ENCODE data around the gene TEP1. TPM values are rescaled to one million over a fixed set of nuclear protein-coding genes. Genes with fewer than 3 reads are reported as not detected.

Gene TEP1
- total RNA-seq, 2 experiments from 2014 or later = 14.3 to 17.4 TPM

GRCh38 chr14:20328705-20329104 lies 84.6 kb downstream of the TEP1 start:
- peaks cover 7% of the 10 kb centered on the region for H3K4me1 ChIP-seq (ENCODE audit: insufficient read depth, low read length)
- peaks cover 14% of the 10 kb centered on the region for H3K36me3 ChIP-seq (ENCODE audit: insufficient read depth, low read length)
- H3K27me3 ChIP-seq (ENCODE audit: control insufficient read depth in 1 of 2, insufficient read depth in 2 of 2, low read length in 2 of 2) = no peaks in the 10 kb centered on the region
- Mint-ChIP-seq H3K27me3 (no peaks in the 10 kb centered on the region), H3K4me3 (no peak overlapping the region), H3K9me3 (no peaks in the 10 kb centered on the region), H3K4me1 (ENCODE audit: low read depth) (peaks cover 45% of the 10 kb centered on the region), H3K27ac (no peak overlapping the region), H3K36me3 (ENCODE audit: low read depth) (peaks cover 28% of the 10 kb centered on the region)
- H3K4me3 ChIP-seq (ENCODE audit: low read length) = no peak overlapping the region
- CTCF ChIA-PET = interaction anchor here (0.9 to 3.0 kb wide), 8 partner anchors 14 to 362 kb away, joined by 3 to 34 read pairs (median 8); partner anchors contain the start of genes PARP2 and TTC5
- DNase-seq (no peak), ATAC-seq (ENCODE audit: poor library complexity) (no peak)
- POLR2A ChIA-PET = interaction anchor here (0.6 to 3.7 kb wide), 6 partner anchors 15 to 354 kb away, joined by 3 to 29 read pairs (median 6); partner anchors contain the start of gene PARP2
- no peak for TF ChIP-seq CTCF (IDR thresholded peaks at IDR 0.05)
- H3K27ac ChIP-seq (ENCODE audit: low read depth in 1 of 2, low read length in 2 of 2) = no peak overlapping the region
- H3K9me3 ChIP-seq (ENCODE audit: control insufficient read depth in 1 of 2, insufficient read depth in 1 of 2, low read length in 2 of 2) = no peaks in the 10 kb centered on the region
- intact Hi-C loops (cut with DNase I, micrococcal nuclease) = loop anchor here in 1 of 2 experiments (5.0 to 10.0 kb wide), 2 partner anchors 204 to 546 kb away; no protein-coding TSS in a partner anchor

GRCh38 chr14:20327005-20327869 lies 86.1 kb downstream of the TEP1 start:
- Mint-ChIP-seq H3K9me3 (no peaks in the 10 kb centered on the region), H3K36me3 (ENCODE audit: low read depth) (peaks cover 30% of the 10 kb centered on the region), H3K27ac (peak overlapping the region; percentile 80), H3K4me3 (peak overlapping the region; percentile 31), H3K27me3 (no peaks in the 10 kb centered on the region), H3K4me1 (ENCODE audit: low read depth) (peaks cover 30% of the 10 kb centered on the region)
- ChIA-PET POLR2A (interaction anchor here (1.0 to 3.7 kb wide), 7 partner anchors 16 to 356 kb away, joined by 3 to 29 read pairs (median 5); partner anchors contain the start of gene PARP2), CTCF (interaction anchor here (0.5 to 3.0 kb wide), 14 partner anchors 11 to 644 kb away, joined by 3 to 34 read pairs (median 4); partner anchors contain the start of genes PARP2 and RNASE4)
- intact Hi-C loops (cut with DNase I, micrococcal nuclease) = loop anchor here (1.0 to 10.0 kb wide), 6 partner anchors 16 to 548 kb away; partner anchors contain the start of genes PARP2 (in 1 of the 2) and TEP1 (in 1 of the 2)
- Histone ChIP-seq H3K36me3 (ENCODE audit: insufficient read depth, low read length) (peaks cover 17% of the 10 kb centered on the region), H3K4me3 (ENCODE audit: low read length) (no peak overlapping the region), H3K4me1 (ENCODE audit: insufficient read depth, low read length) (no peaks in the 10 kb centered on the region), H3K9me3 (ENCODE audit: control insufficient read depth in 1 of 2, insufficient read depth in 1 of 2, low read length in 2 of 2) (no peaks in the 10 kb centered on the region), H3K27me3 (ENCODE audit: control insufficient read depth in 1 of 2, insufficient read depth in 2 of 2, low read length in 2 of 2) (no peaks in the 10 kb centered on the region), H3K27ac (ENCODE audit: low read depth in 1 of 2, low read length in 2 of 2) (peak overlapping the region in 1 of 2 donors; percentile 35)
- peak; percentile 72 for ATAC-seq (ENCODE audit: poor library complexity)
- peak in 5 of 14 experiments; percentile 14 to 84 (median 79) for DNase-seq
- TF ChIP-seq CTCF (IDR thresholded peaks at IDR 0.05) = peak; percentile 87

GRCh38 chr14:20317720-20318119 lies 95.6 kb downstream of the TEP1 start:
- Mint-ChIP-seq H3K9me3 (no peaks in the 10 kb centered on the region), H3K4me3 (no peak overlapping the region), H3K36me3 (ENCODE audit: low read depth) (peaks cover 71% of the 10 kb centered on the region), H3K27ac (no peak overlapping the region), H3K4me1 (ENCODE audit: low read depth) (no peaks in the 10 kb centered on the region), H3K27me3 (no peaks in the 10 kb centered on the region)
- ChIA-PET CTCF (interaction anchor here (0.5 kb wide), 1 partner anchor 613 kb away, joined by 3 read pairs; no protein-coding TSS in a partner anchor), POLR2A (no interaction called here)
- H3K9me3 ChIP-seq (ENCODE audit: control insufficient read depth in 1 of 2, insufficient read depth in 1 of 2, low read length in 2 of 2) = no peaks in the 10 kb centered on the region
- H3K4me1 ChIP-seq (ENCODE audit: insufficient read depth, low read length) = no peaks in the 10 kb centered on the region
- H3K27me3 ChIP-seq (ENCODE audit: control insufficient read depth in 1 of 2, insufficient read depth in 2 of 2, low read length in 2 of 2) = no peaks in the 10 kb centered on the region
- no peak overlapping the region for H3K4me3 ChIP-seq (ENCODE audit: low read length)
- no peak for DNase-seq
- intact Hi-C loops (cut with DNase I, micrococcal nuclease) = no loop called here
- H3K27ac ChIP-seq (ENCODE audit: low read depth in 1 of 2, low read length in 2 of 2) = no peak overlapping the region
- ATAC-seq (ENCODE audit: poor library complexity) = no peak
- H3K36me3 ChIP-seq (ENCODE audit: insufficient read depth, low read length) = peaks cover 33% of the 10 kb centered on the region
- no peak for TF ChIP-seq CTCF (IDR thresholded peaks at IDR 0.05)

Other genes with a start within 250 kb of the TEP1 start
- not detected for gene OR11G2, start 222.6 kb downstream of the TEP1 start, total RNA-seq
- gene OR11H6, start 189.8 kb downstream of the TEP1 start, total RNA-seq = not detected
- not detected for gene OR11H7, start 184.5 kb downstream of the TEP1 start, total RNA-seq
- gene OR11H4, start 174.2 kb downstream of the TEP1 start, total RNA-seq = not detected
- 10 to 100 TPM in 1 of 2 experiments, 1 to 10 TPM in 1; 9.7 to 10.8 TPM for gene TTC5, start 107.5 kb downstream of the TEP1 start, total RNA-seq
- gene CCNB1IP1, start 80.2 kb downstream of the TEP1 start, total RNA-seq = 10 to 100 TPM; 26.2 to 27.4 TPM
- 10 to 100 TPM; 16.3 to 20.4 TPM for gene PARP2, start 69.9 kb downstream of the TEP1 start, total RNA-seq
- under 1 TPM; 0.19 to 0.31 TPM for gene KLHL33, start 22.7 kb upstream of the TEP1 start, total RNA-seq
- gene OSGEP, start 41.3 kb upstream of the TEP1 start, total RNA-seq = 10 to 100 TPM; 49.2 to 52.9 TPM
- gene APEX1, start 41.7 kb upstream of the TEP1 start, total RNA-seq = 100 to 1,000 TPM; 125 to 127 TPM
- gene PIP4P1, start 47.9 kb upstream of the TEP1 start, total RNA-seq = 100 to 1,000 TPM in 1 of 2 experiments, 10 to 100 TPM in 1; 83.9 to 107 TPM
- 10 to 100 TPM; 73.6 to 77.2 TPM for gene PNP, start 55.9 kb upstream of the TEP1 start, total RNA-seq
- not detected for gene RNASE10, start 92.0 kb upstream of the TEP1 start, total RNA-seq
- not detected for gene RNASE9, start 147.5 kb upstream of the TEP1 start, total RNA-seq
- gene RNASE11, start 174.5 kb upstream of the TEP1 start, total RNA-seq = not detected
- gene RNASE12, start 177.9 kb upstream of the TEP1 start, total RNA-seq = not detected
- gene OR6S1, start 228.2 kb upstream of the TEP1 start, total RNA-seq = not detected

Data from CD4-positive, alpha-beta T cell (primary cell).